Adipocyte (in vitro differentiated cells): ENCODE measurements around the gene SLC22A23.

Experiments
- DNase-seq: peaks from one replicate; pipeline ENCODE4 v3.0.0-alpha.2; 2015; ENCODE audit warnings: low read depth
- H3K27me3 ChIP-seq: replicated peaks from 2 replicates; pipeline ENCODE4 v1.7.0; 2013; ENCODE audit warnings: mild to moderate bottlenecking, low read length, moderate library complexity; ENCODE audit not compliant: control insufficient read depth, insufficient read depth
- H3K36me3 ChIP-seq: 2 replicates; pipeline ENCODE4 v1.7.0; 2013; ENCODE audit warnings: low read length, mild to moderate bottlenecking, moderate library complexity; ENCODE audit not compliant: control insufficient read depth, insufficient read depth, severe bottlenecking
- H3K4me1 ChIP-seq: 2 replicates; pipeline ENCODE4 v1.7.0; 2013; ENCODE audit warnings: mild to moderate bottlenecking, low read length, moderate library complexity; ENCODE audit not compliant: control insufficient read depth, insufficient read depth
- H3K4me3 ChIP-seq: 2 replicates; pipeline ENCODE4 v1.7.0; 2013; ENCODE audit warnings: mild to moderate bottlenecking, low read length, moderate library complexity
- H3K9ac ChIP-seq: 2 replicates; pipeline ENCODE4 v1.7.0; 2013; ENCODE audit warnings: mild to moderate bottlenecking, low read length, moderate library complexity
- H3K9me3 ChIP-seq: 2 replicates; pipeline ENCODE4 v1.7.0; 2013; ENCODE audit warnings: mild to moderate bottlenecking, low read length, moderate library complexity; ENCODE audit not compliant: control insufficient read depth

SLC22A23 gene

GRCh38 chr6:3222506-3223038, 234.3 kb downstream of the SLC22A23 start:
- peaks cover 10% of the 10 kb centered on the region for H3K4me1 ChIP-seq
- no peaks in the 10 kb centered on the region for H3K9me3 ChIP-seq
- H3K27me3 ChIP-seq, result peaks cover 66% of the 10 kb centered on the region
- no peaks in the 10 kb centered on the region for H3K36me3 ChIP-seq
- DNase-seq, result no peak
- H3K4me3 ChIP-seq, result no peak overlapping the region
- H3K9ac ChIP-seq, result no peak overlapping the region

- DNase-seq, result no peak
Observed at GRCh38 chr6:3221578-3221977, 235.3 kb downstream of the SLC22A23 start.

GRCh38 chr6:3220366-3220765, 236.5 kb downstream of the SLC22A23 start:
- H3K4me1 ChIP-seq, result no peaks in the 10 kb centered on the region
- no peaks in the 10 kb centered on the region for H3K9me3 ChIP-seq
- peaks cover 53% of the 10 kb centered on the region for H3K27me3 ChIP-seq
- H3K36me3 ChIP-seq, result no peaks in the 10 kb centered on the region
- no peak overlapping the region for H3K4me3 ChIP-seq
- no peak overlapping the region for H3K9ac ChIP-seq
- no peak for DNase-seq

More at GRCh38 chr6:3221578-3221977, 235.3 kb downstream of the SLC22A23 start:
- no peaks in the 10 kb centered on the region for H3K4me1 ChIP-seq
- no peak overlapping the region for H3K9ac ChIP-seq
- H3K9me3 ChIP-seq, result no peaks in the 10 kb centered on the region
- peaks cover 63% of the 10 kb centered on the region for H3K27me3 ChIP-seq
- no peak overlapping the region for H3K4me3 ChIP-seq
- H3K36me3 ChIP-seq, result no peaks in the 10 kb centered on the region
